ENCODE measurements around the gene CDKN2B-AS1.

CDKN2B-AS1 gene

DNA sequence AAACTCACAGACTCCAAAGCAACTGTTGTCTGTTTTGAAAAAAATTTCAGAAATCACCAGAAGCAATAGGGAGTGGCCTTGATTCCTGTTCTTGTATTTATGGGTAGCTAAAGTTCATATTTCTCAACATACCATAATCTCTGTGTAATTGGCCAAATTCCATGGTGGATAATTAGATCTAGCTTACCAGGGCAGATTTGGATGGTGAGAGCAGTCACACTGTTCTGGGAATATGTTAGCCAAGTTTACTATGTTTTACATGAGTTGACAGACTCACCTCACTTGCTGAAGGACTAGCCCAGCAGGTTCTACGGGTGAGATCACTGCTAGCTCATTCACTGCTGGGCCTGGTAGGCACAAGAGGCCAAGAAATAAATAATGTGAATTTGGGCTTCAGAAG is 47.2 kb downstream of the CDKN2B-AS1 start:
- H3K4me1 ChIP-seq (ENCODE audit: control insufficient read depth, insufficient read depth, low read length, poor library complexity, severe bottlenecking) = peaks cover 11% of the 10 kb centered on the region
- H3K27me3 ChIP-seq (replicated peaks; ENCODE audit: control insufficient read depth, insufficient read depth, low read length, poor library complexity, severe bottlenecking) = no peaks in the 10 kb centered on the region
- DNase-seq = no peak

DNA sequence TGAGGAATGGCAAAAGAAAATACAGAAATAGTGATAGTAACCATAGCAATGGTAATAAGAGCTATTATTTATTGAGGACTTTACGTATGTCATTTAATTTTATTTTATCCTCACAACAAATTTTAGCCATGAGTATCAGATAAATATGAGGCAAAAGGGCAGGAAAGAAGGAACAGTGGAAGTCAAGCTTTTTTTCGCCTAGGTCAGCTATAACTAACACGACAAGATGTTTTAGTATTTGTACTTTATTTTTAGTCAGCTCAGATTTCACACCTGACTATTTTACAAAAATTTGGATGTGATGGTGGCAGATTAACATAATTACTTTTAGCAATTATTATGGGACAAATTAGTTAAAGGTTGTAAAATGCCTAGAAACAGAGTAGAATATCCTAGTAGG is 49.3 kb downstream of the CDKN2B-AS1 start:
- no peaks in the 10 kb centered on the region for H3K27me3 ChIP-seq (replicated peaks; ENCODE audit: control insufficient read depth, insufficient read depth, low read length, poor library complexity, severe bottlenecking)
- no peak for DNase-seq
- H3K4me1 ChIP-seq (ENCODE audit: control insufficient read depth, insufficient read depth, low read length, poor library complexity, severe bottlenecking) = peaks cover 11% of the 10 kb centered on the region
- no peaks in the 10 kb centered on the region for H3K36me3 ChIP-seq (ENCODE audit: control insufficient read depth, insufficient read depth, low read length)
- H3K27ac ChIP-seq (ENCODE audit: insufficient read depth, low read length, poor library complexity, severe bottlenecking) = no peak overlapping the region
- no peaks in the 10 kb centered on the region for H3K9me3 ChIP-seq (ENCODE audit: control insufficient read depth, low read length)
- H3K4me3 ChIP-seq (ENCODE audit: insufficient read depth, low read depth, low read length, poor library complexity, severe bottlenecking) = no peak overlapping the region

More for the DNA sequence above, 47.2 kb downstream of the CDKN2B-AS1 start:
- Histone ChIP-seq H3K27ac (ENCODE audit: insufficient read depth, low read length, poor library complexity, severe bottlenecking) (no peak overlapping the region), H3K36me3 (ENCODE audit: control insufficient read depth, insufficient read depth, low read length) (no peaks in the 10 kb centered on the region), H3K4me3 (ENCODE audit: insufficient read depth, low read depth, low read length, poor library complexity, severe bottlenecking) (no peak overlapping the region), H3K9me3 (ENCODE audit: control insufficient read depth, low read length) (no peaks in the 10 kb centered on the region)

DNA sequence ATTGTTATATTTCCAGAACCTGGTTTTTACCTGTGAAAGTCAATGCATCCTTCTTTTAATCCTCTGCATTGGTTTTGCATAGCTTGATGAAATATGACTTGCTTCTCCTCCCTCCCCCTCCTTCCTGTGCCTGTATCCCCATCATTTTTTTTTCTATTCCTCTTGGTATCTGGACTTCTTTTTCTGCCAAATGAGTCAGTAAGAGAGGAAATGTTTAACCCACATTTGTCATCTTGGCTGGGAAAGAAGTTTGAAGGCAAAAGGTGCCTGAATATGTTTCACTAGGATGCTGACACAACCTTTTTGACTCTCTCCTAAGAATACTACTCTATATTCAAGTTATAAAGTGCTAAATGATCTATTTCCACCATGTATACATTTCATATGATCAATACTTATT is 50.0 kb downstream of the CDKN2B-AS1 start:
- DNase-seq = no peak
- H3K36me3 ChIP-seq (ENCODE audit: control insufficient read depth, insufficient read depth, low read length) = no peaks in the 10 kb centered on the region
- H3K27ac ChIP-seq (ENCODE audit: insufficient read depth, low read length, poor library complexity, severe bottlenecking) = no peak overlapping the region
- H3K27me3 ChIP-seq (replicated peaks; ENCODE audit: control insufficient read depth, insufficient read depth, low read length, poor library complexity, severe bottlenecking) = no peaks in the 10 kb centered on the region
- H3K9me3 ChIP-seq (ENCODE audit: control insufficient read depth, low read length) = no peaks in the 10 kb centered on the region
- no peak overlapping the region for H3K4me3 ChIP-seq (ENCODE audit: insufficient read depth, low read depth, low read length, poor library complexity, severe bottlenecking)
- peaks cover 11% of the 10 kb centered on the region for H3K4me1 ChIP-seq (ENCODE audit: control insufficient read depth, insufficient read depth, low read length, poor library complexity, severe bottlenecking)

DNA sequence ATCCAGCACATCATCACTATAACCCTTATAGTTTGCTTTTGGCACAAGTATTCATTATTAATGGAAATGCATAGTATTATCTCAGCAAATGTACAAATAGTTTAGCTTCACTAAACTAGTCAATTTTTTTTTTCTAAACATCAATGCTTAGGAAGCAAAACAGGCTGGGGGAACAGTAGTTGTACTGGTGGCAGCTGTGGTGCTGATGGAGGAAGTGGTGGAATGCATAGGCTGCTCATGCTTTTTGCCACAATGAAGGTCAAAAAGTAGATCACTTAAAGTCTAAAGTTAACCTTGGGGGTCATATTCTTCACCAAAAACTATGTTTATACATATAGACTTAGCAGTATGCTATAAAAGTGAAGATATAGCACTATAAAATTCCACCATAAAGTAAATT is 50.8 kb downstream of the CDKN2B-AS1 start:
- no peaks in the 10 kb centered on the region for H3K36me3 ChIP-seq (ENCODE audit: control insufficient read depth, insufficient read depth, low read length)
- H3K27ac ChIP-seq (ENCODE audit: insufficient read depth, low read length, poor library complexity, severe bottlenecking) = no peak overlapping the region
- H3K9me3 ChIP-seq (ENCODE audit: control insufficient read depth, low read length) = no peaks in the 10 kb centered on the region
- H3K27me3 ChIP-seq (replicated peaks; ENCODE audit: control insufficient read depth, insufficient read depth, low read length, poor library complexity, severe bottlenecking) = no peaks in the 10 kb centered on the region
- no peak for DNase-seq
- H3K4me1 ChIP-seq (ENCODE audit: control insufficient read depth, insufficient read depth, low read length, poor library complexity, severe bottlenecking) = peaks cover 11% of the 10 kb centered on the region
- H3K4me3 ChIP-seq (ENCODE audit: insufficient read depth, low read depth, low read length, poor library complexity, severe bottlenecking) = no peak overlapping the region

DNA sequence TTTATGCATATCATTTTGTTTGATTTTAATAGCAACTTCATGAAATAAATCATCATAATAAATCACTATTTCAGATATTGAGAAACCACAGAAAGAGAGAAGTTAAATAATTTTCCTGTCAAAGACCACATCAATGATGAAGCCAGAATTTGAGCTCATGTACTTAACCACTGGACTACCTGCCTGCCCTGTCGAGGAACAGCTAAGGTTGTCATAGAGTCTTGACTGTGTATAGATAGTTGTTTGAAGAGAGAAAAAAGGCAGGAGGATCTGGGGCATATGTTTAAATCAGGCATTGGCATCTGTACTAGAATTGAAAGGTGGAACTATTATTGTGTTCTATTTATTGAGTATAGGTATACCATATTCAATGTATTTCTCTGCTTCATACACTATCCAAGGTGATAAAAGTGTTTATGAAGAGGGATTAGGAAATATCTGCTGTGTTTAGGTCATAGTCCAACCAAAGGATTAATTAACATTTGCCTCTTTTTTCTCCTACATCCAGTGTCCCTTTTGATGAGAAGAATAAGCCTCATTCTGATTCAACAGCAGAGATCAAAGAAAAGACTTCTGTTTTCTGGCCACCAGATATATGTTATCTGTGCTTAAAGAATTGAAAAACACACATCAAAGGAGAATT is 51.8 kb downstream of the CDKN2B-AS1 start:
- H3K4me3 ChIP-seq (ENCODE audit: insufficient read depth, low read depth, low read length, poor library complexity, severe bottlenecking) = no peak overlapping the region
- DNase-seq = no peak
- no peaks in the 10 kb centered on the region for H3K9me3 ChIP-seq (ENCODE audit: control insufficient read depth, low read length)
- no peaks in the 10 kb centered on the region for H3K27me3 ChIP-seq (replicated peaks; ENCODE audit: control insufficient read depth, insufficient read depth, low read length, poor library complexity, severe bottlenecking)
- H3K4me1 ChIP-seq (ENCODE audit: control insufficient read depth, insufficient read depth, low read length, poor library complexity, severe bottlenecking) = peaks cover 11% of the 10 kb centered on the region
- no peak overlapping the region for H3K27ac ChIP-seq (ENCODE audit: insufficient read depth, low read length, poor library complexity, severe bottlenecking)
- H3K36me3 ChIP-seq (ENCODE audit: control insufficient read depth, insufficient read depth, low read length) = no peaks in the 10 kb centered on the region

DNA sequence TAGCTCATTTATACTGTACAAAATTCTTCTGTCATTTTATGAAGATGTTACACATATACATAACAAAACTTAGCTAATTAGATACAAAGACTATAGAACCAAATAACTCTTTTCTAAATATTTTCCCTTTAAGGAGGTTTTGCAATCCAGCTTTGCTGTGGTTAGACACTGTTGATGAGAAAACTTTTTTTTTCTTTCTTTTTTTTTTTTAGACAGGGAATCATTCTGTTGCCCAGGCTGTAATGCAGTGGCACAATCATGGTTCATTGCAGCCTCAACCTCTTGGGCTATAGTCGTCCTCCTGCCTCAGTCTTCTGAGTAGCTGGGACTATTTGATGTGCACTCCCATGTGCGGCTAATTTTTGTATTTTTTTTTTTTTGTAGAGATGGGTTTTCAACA is 53.0 kb downstream of the CDKN2B-AS1 start:
- H3K27ac ChIP-seq (ENCODE audit: insufficient read depth, low read length, poor library complexity, severe bottlenecking) = no peak overlapping the region
- no peaks in the 10 kb centered on the region for H3K27me3 ChIP-seq (replicated peaks; ENCODE audit: control insufficient read depth, insufficient read depth, low read length, poor library complexity, severe bottlenecking)
- no peak for DNase-seq

DNA sequence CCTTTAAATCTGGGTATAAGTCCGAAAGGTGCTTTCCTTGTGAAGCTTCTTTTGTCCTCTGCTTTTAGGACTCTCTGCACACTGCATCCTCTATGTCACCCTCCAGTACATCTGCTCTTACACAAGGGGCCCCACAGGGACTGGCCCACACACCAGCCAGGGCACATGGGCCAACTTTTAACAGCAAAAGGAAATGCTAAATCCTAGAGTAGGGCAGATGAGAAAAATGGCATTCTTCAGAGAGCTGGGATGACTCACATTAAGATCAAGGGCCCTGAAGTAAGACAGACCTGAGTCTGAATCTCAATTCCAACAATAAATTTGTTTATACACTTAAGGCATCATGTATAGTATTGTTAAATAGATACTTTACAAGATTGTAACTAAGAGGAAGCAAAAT is 54.8 kb downstream of the CDKN2B-AS1 start:
- no peaks in the 10 kb centered on the region for H3K27me3 ChIP-seq (replicated peaks; ENCODE audit: control insufficient read depth, insufficient read depth, low read length, poor library complexity, severe bottlenecking)
- DNase-seq = no peak
- no peaks in the 10 kb centered on the region for H3K36me3 ChIP-seq (ENCODE audit: control insufficient read depth, insufficient read depth, low read length)
- H3K9me3 ChIP-seq (ENCODE audit: control insufficient read depth, low read length) = no peaks in the 10 kb centered on the region
- H3K4me3 ChIP-seq (ENCODE audit: insufficient read depth, low read depth, low read length, poor library complexity, severe bottlenecking) = no peak overlapping the region
- no peak overlapping the region for H3K27ac ChIP-seq (ENCODE audit: insufficient read depth, low read length, poor library complexity, severe bottlenecking)
- H3K4me1 ChIP-seq (ENCODE audit: control insufficient read depth, insufficient read depth, low read length, poor library complexity, severe bottlenecking) = peaks cover 9% of the 10 kb centered on the region

More for the DNA sequence above, 53.0 kb downstream of the CDKN2B-AS1 start:
- no peaks in the 10 kb centered on the region for H3K9me3 ChIP-seq (ENCODE audit: control insufficient read depth, low read length)
- no peaks in the 10 kb centered on the region for H3K36me3 ChIP-seq (ENCODE audit: control insufficient read depth, insufficient read depth, low read length)
- H3K4me1 ChIP-seq (ENCODE audit: control insufficient read depth, insufficient read depth, low read length, poor library complexity, severe bottlenecking) = peaks cover 9% of the 10 kb centered on the region
- no peak overlapping the region for H3K4me3 ChIP-seq (ENCODE audit: insufficient read depth, low read depth, low read length, poor library complexity, severe bottlenecking)

DNA sequence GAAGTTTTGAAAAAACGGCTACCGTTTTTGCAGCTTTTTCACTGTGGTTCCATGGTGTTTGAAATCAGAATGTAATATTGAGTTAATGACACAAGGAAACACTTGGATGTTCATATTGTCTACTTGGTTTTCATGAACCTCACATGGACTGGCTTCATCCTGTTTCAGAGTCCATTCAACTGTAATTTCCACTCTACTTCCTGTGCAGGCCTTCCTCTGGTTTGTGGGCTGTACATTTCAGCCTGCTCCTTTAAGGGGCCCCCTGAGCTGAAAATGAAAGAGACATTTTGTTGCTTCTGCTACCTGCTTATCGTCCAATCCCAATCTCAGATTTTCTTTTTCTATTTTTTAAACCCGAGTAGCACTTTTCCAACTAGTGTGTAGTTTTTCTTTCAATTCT is 56.3 kb downstream of the CDKN2B-AS1 start:
- Histone ChIP-seq H3K4me1 (ENCODE audit: control insufficient read depth, insufficient read depth, low read length, poor library complexity, severe bottlenecking) (peaks cover 9% of the 10 kb centered on the region), H3K9me3 (ENCODE audit: control insufficient read depth, low read length) (no peaks in the 10 kb centered on the region), H3K4me3 (ENCODE audit: insufficient read depth, low read depth, low read length, poor library complexity, severe bottlenecking) (no peak overlapping the region), H3K27me3 (replicated peaks; ENCODE audit: control insufficient read depth, insufficient read depth, low read length, poor library complexity, severe bottlenecking) (no peaks in the 10 kb centered on the region), H3K27ac (ENCODE audit: insufficient read depth, low read length, poor library complexity, severe bottlenecking) (no peak overlapping the region), H3K36me3 (ENCODE audit: control insufficient read depth, insufficient read depth, low read length) (no peaks in the 10 kb centered on the region)
- no peak for DNase-seq

DNA sequence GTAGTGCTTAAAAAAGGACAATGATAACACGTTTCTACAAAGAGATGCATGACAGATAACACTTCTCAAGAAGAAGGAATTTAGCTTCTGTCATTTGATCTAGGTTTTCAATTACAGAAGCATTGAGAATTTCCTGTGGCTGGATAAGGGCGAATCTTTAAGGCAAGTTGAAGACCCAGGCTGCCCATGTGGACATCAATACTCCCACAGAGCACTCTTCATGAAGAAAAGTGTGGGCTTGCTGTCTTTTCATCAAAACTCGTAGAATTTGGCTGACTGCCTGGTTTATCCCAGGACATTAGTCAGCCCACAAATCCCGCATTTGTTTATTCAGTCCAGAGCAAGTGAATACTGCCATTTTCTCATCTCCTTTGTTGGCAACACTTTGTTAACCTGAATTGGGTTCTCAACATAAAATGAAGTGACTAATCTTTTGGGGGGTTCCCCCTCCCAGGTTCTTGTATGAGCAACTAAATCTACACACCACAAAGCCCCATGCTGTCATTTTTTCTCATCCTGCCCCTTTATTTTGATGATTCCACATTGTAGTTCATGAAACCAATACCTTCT is 57.9 kb downstream of the CDKN2B-AS1 start:
- peaks cover 5% of the 10 kb centered on the region for H3K4me1 ChIP-seq (ENCODE audit: control insufficient read depth, insufficient read depth, low read length, poor library complexity, severe bottlenecking)
- H3K27me3 ChIP-seq (replicated peaks; ENCODE audit: control insufficient read depth, insufficient read depth, low read length, poor library complexity, severe bottlenecking) = no peaks in the 10 kb centered on the region
- no peak overlapping the region for H3K4me3 ChIP-seq (ENCODE audit: insufficient read depth, low read depth, low read length, poor library complexity, severe bottlenecking)
- H3K36me3 ChIP-seq (ENCODE audit: control insufficient read depth, insufficient read depth, low read length) = no peaks in the 10 kb centered on the region
- H3K27ac ChIP-seq (ENCODE audit: insufficient read depth, low read length, poor library complexity, severe bottlenecking) = no peak overlapping the region
- H3K9me3 ChIP-seq (ENCODE audit: control insufficient read depth, low read length) = no peaks in the 10 kb centered on the region
- no peak for DNase-seq

DNA sequence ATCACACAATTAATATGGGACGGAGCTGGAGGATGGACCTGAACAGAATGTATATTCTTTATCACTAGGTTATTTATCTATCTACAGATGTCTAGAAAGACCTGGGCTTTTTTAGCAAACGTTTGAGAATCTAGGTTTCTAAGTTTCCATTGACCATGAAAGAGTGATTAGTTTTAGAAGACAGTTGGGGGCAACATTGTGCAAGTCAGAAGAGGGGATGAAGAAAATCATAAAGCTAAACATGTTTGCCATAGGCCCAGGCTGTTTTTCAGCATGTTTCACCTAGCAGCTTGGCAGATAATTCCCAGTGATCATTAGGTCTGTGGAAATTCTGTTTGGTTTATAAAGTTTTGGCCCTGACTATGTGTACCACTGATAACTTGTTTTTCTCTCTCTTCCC is 58.6 kb downstream of the CDKN2B-AS1 start:
- H3K27me3 ChIP-seq (replicated peaks; ENCODE audit: control insufficient read depth, insufficient read depth, low read length, poor library complexity, severe bottlenecking) = no peaks in the 10 kb centered on the region
- H3K4me1 ChIP-seq (ENCODE audit: control insufficient read depth, insufficient read depth, low read length, poor library complexity, severe bottlenecking) = peaks cover 5% of the 10 kb centered on the region
- no peak overlapping the region for H3K27ac ChIP-seq (ENCODE audit: insufficient read depth, low read length, poor library complexity, severe bottlenecking)
- no peak overlapping the region for H3K4me3 ChIP-seq (ENCODE audit: insufficient read depth, low read depth, low read length, poor library complexity, severe bottlenecking)
- no peak for DNase-seq
- no peaks in the 10 kb centered on the region for H3K36me3 ChIP-seq (ENCODE audit: control insufficient read depth, insufficient read depth, low read length)
- H3K9me3 ChIP-seq (ENCODE audit: control insufficient read depth, low read length) = no peaks in the 10 kb centered on the region
